ENCODE results near the gene DHRSX.

GRCh38 chrX:2228536-2228935 is 272.2 kb downstream of the DHRSX start:
- TF ChIP-seq CTCF (IDR thresholded peaks at IDR 0.05): no peak
- no peak for TF ChIP-seq EP300 (IDR thresholded peaks at IDR 0.05)
- no peak for TF ChIP-seq POLR2A (IDR thresholded peaks at IDR 0.05)
